Measurements from ENCODE around the gene OTOP3. TPM values are rescaled to one million over a fixed set of nuclear protein-coding genes. Genes with fewer than 3 reads are reported as not detected.
A peak's percentile ranks its signal among the peaks of the same experiment; 100 is the strongest.

The OTOP3 gene
- polyA plus RNA-seq, 5 donors: not detected

DNA sequence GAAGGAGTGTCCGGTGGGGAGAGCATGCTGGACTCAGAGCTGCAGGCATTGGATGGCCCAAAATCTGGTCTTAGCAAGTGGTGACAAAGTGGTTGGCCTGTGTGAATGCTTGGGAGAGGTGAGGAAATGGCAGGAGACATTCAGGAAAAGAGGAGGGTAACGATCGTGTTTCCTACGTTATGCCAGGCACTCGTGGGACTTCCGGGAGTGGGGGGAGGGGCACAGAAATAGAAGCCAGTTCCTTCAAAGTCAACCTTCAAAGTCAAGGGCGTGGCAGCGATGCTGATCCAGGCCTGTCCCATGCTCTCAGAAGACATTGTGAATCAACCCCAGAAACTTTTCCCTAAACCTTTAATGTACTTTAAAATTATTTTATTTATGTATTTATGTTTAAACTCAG, 3.8 kb downstream of the OTOP3 start:
- DNase-seq: no peak

DNA sequence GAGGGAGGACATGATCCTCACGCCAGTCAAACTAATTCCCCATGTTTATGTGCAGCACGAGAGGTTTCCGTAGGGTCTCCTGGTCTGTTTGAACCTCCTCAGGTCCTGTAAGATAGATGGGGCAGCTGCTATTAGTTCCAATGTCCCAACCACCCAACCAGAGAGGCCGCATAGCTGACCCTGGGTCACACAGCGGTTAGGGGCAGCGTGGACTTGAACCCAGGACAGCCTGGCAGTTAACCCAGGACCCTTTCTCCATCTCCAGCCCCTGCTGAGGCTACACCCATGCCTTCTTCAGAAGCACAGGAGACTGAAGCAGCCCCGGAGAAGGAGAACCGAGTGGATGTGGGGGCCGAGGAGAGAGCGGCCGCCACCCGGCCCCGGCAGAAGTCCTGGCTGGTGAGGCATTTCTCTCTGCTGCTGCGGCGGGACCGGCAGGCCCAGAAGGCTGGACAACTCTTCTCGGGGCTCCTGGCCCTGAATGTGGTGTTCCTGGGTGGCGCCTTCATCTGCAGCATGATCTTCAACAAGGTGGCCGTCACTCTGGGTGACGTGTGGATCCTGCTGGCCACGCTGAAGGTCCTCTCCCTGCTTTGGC, 5.5 kb downstream of the OTOP3 start:
- no peak for DNase-seq

- no peak for DNase-seq
Measured at GRCh38 chr17:74943808-74944522, 8.3 kb downstream of the OTOP3 start.

DNA sequence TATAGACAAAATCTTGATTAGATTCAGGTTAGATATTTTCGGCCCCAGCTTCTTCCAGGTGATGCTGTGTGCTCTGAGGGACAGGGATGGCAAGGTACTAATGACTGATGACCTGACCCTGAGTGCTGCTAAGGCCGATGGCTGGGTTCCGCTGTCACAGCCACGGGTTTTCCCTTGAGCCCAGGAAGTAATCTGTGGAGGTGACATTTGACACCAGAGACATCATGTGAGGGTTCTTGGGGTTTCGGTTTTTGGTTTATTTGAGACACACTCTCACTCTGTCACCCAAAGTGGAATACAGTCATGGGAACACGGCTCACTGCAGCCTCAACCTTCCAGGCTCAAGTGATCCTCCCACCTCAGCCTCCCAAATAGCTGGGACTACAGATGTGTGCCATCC, 9.8 kb downstream of the OTOP3 start:
- no peak for DNase-seq

- no peak for DNase-seq
Measured at GRCh38 chr17:74946641-74947040, 10.9 kb downstream of the OTOP3 start.

GRCh38 chr17:74947041-74947754, 11.5 kb downstream of the OTOP3 start:
- no peak for DNase-seq

GRCh38 chr17:74949455-74950115, 13.9 kb downstream of the OTOP3 start:
- no peak for DNase-seq

DNA sequence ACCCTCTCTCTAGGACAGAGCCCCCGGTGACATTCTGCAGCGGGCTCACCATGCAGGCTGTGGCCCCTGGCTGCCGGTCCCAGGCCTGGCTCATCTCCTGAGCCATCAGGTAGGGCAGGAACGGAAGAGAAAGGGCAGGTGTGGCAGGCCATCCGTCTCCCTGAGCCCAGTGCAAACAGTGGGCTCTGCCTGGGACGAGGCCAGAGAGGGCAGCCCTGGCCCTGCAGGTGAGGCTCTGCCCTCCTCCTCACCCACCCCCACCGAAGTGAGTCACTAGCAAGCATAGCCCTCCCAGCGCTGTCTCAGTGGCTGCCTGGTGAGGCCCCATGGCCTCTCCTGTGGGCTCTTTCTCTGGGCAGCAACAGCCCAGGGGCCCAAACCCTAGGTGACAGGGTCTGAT, 14.5 kb downstream of the OTOP3 start:
- no peak for DNase-seq

GRCh38 chr17:74951065-74951464, 15.4 kb downstream of the OTOP3 start:
- DNase-seq: no peak

- no peak for DNase-seq
Measured at GRCh38 chr17:74951680-74952421, 16.2 kb downstream of the OTOP3 start.

DNA sequence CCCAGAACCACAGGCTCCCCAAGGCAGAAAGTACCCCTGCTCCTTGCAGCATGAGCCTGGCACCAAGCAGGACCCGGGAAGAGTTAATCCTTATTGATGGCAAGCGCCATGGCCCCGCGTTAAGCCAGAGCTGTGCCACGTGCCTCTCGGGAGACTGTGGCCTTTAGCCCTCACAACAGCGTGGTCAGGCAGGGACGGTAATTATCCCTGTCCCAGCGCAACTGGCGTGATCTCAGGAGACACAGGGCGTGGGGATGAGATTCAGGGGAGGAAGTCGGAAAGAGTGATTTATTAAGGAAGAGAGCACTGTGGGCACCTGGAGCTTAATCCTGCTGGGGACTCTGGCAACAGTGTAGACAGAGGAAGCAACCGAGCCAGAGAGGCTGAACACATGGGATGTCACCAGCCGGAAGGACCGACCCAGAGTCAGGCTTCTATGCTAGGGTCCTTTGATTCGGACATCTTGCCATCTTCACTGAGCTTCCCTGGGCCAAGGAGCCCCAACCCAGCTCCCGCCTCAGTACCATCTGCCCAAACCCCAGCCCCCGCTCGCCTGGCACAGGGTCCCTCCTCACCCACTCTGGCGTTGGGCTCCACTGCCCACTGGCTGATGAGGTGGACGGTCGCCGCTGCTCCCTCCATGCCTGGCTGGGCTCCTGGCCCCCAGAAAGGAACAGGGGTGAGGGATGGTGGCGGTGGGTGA, 16.9 kb downstream of the OTOP3 start:
- no peak for DNase-seq

- no peak for DNase-seq
Measured at GRCh38 chr17:74953134-74953687, 17.5 kb downstream of the OTOP3 start.

GRCh38 chr17:74954115-74954514, 18.4 kb downstream of the OTOP3 start:
- DNase-seq: no peak

DNA sequence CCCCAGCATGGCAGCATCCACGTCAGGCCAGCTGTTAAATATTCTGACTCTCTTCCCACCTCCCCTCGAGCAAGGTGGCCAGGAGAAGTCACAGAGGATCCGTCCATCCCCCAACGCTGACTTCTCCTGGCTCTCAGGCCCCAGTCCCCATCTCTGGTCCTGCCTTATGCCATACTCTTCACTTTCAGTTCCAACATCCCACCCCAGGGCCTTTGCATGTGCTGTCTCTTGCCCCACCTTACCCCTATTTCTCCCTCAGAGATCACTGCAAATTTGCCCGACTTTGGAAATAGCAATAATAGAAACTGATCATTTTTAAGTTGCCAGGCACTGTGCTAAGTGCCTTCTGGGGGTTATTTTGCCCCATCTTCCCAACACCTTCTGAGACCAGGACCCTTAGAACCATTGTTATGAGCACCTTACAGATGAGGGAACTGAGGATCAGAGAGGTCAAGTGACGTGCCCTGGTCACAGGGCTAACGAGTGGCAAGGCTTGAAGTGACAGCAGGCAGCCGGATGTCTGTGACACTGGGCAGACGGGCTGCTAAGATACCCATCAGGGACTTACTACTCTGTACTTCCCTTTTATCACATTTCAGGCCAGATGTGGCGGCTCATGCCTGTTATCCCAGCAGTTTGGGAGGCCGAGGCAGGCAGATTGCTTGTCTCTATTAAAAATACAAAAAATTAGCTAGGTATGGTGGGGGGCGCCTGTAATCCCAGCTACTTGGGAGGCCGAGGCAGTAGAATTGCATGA, 19.1 kb downstream of the OTOP3 start:
- no peak for DNase-seq

DNA sequence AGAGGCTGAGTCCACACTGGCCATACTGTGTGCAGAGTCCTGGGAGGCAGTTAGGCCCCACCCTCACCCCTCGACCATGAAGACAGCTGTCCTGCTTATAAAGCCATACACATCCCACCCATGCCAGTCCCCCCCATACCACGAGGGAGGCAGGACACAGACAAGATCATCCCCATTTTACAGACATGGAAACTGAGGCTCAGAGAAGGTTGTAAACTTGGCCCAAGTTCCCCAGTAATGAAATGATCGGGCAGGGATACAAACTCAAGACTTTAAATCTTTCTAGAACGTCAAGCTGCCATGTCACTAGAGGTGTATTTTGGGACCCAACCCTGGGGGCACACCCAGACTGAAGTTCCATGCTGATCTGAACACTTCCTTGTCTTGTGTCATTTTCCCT, 20.4 kb downstream of the OTOP3 start:
- DNase-seq: no peak

DNA sequence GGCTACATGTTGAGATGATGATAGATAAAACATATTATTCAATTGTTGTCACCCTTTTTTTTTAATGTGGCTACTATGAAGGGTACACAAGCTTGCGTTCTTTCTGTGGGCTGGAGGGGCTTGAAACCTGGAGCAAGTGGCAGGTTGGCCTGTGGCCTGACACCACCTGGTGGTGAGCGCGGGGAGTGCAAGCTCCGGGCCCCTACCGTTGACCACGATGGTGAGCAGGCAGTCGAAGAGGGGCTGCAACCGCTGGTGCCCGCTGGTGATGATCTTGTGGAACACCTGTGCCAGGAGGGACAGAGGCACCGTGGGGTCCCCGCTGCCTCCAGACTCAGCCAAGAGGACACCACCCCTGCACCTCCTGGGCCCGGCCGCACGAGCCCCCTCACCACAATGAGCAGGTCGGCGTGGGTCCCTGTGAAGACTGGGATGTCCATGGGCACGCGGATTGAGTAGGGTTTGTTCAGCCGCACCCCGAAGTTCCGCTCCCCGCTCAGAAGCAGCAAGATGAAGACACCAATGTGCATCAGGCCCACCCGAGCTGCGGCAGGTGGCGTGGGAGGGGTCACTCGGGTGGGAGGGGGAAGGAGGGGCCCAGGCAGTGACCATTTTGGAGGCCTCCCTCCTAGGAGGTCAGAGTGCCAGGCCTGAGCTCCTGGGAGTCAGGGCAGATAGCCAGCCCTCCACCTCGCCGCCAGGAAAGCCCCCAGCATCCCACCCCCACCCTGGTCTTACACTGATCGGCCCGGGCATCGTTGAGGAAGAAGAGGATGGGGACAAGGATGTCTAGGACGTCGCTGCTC, 22.4 kb downstream of the OTOP3 start:
- peak in 1 of 2 donors; percentile 47 for DNase-seq

DNA sequence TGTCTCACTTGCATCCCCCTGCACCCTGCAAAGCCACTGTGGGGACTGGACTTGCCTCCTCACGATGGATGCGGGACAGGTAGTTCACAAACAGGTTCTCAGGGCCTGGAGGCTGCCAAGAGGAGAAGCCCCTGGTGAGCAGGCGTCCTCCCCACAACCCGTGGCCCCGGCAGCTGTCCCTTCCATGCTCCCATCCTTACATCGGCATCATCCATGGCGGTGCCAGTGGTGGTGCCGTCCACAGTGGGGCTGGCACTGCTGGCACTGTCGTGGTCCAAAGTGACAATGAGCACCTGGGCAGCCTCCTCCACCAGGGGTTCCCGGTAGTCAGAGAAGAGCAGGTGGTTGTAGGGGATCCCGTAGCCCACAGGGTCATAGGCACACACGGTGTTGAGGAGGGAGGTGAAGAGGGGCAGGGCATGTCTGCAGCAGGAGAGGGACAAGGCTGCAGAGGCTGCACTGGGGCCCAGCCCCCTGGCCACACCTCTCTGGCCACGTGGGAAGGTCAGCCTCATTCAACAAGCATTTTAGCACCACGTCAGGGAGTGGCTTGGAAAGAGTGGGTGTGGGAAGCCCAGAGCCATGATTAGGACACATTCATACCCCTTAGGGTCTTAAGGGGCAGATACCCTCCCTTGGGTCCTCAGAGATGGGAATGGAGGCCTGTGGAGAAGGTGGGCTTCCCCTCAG, 24.3 kb downstream of the OTOP3 start:
- DNase-seq: no peak

- DNase-seq: peak in 1 of 2 donors; percentile 55
Measured at GRCh38 chr17:74960570-74961342, 25.1 kb downstream of the OTOP3 start.

All from right lung (tissue), 5 donors.